HepG2 (cell line): ENCODE measurements around the gene SRI. TPM values are rescaled to one million over a fixed set of nuclear protein-coding genes. Genes with fewer than 3 reads are reported as not detected.

Source experiments
- ATAC-seq: fragments of 200-7000 bp; cut with Tn5 transposase; 3 replicates; pipeline ENCODE4 v1.9.1; 2020; ENCODE audit warnings: mild to moderate bottlenecking, moderate library complexity
- BruUV-seq: library from RNA; stranded (reverse); fragments of 400-500 nt; replicated peaks from 2 replicates; lab custom pipeline; 2021; lab: Mats Ljungman, UMichigan
- CTCF ChIA-PET: fragments of 300-600 bp; formaldehyde crosslinking; extraction: SDS; loops from one replicate; lab custom pipeline; 2021; ENCODE audit warnings: low total read pairs, inconsistent platforms, low intra/inter-chr PET ratio; lab: Yijun Ruan, JAX
- POLR2A ChIA-PET: fragments of 350-600 bp; sonication (Branson Sonifier 250); formaldehyde crosslinking; loops from one replicate; lab custom pipeline; 2020; ENCODE audit warnings: antibody characterized with exemption, inconsistent platforms; lab: Yijun Ruan, JAX
- DNase-seq: peaks from one replicate; pipeline ENCODE4 v3.0.0-alpha.2; 2015; ENCODE audit warnings: low spot score
- FAIRE-seq: peaks from 3 replicates; lab custom pipeline; 2011; peaks lifted over from hg19 to GRCh38; lab: Jason Lieb, UNC
- H2AFZ ChIP-seq: one replicate; pipeline ENCODE4 v1.6.1; 2011; ENCODE audit warnings: low read length, inconsistent platforms
- H3K27ac ChIP-seq: fragments of 300-600 bp; 3 replicates; pipeline ENCODE4 v1.8.0; 2011; ENCODE audit warnings: mixed run types, mild to moderate bottlenecking, mixed read lengths, low read length, inconsistent platforms; ENCODE audit not compliant: insufficient read depth; ENCODE audit errors: extremely low read length
- H3K27me3 ChIP-seq, 2 experiments: fragments of 200-600 bp in 1 of 2; 2 replicates in 1 of 2; 3 replicates in 1 of 2; pipeline versions ENCODE4 v1.6.0 to v1.8.0; 2011; ENCODE audit warnings: low read length in 2 of 2, mild to moderate bottlenecking in 2 of 2, moderate library complexity in 2 of 2, inconsistent platforms in 1 of 2; ENCODE audit not compliant: insufficient read depth in 2 of 2, control insufficient read depth in 1 of 2
- H3K36me3 ChIP-seq, 2 experiments: fragments of 200-600 bp in 1 of 2; replicated peaks in 1 of 2; 2 replicates in 1 of 2; 3 replicates in 1 of 2; pipeline versions ENCODE4 v1.5.1 to v1.8.0; 2011; ENCODE audit warnings: low read length in 2 of 2, inconsistent platforms in 1 of 2; ENCODE audit not compliant: insufficient read depth in 2 of 2, control insufficient read depth in 1 of 2
- H3K4me1 ChIP-seq: 2 replicates; pipeline ENCODE4 v1.5.1; 2012; ENCODE audit warnings: low read length, inconsistent platforms; ENCODE audit not compliant: insufficient read depth
- H3K4me2 ChIP-seq: 2 replicates; pipeline ENCODE4 v1.6.0; 2011; ENCODE audit warnings: low read depth, low read length, inconsistent platforms
- H3K4me3 ChIP-seq, 3 experiments: fragments of 200-600 bp in 1 of 3; sonication (generic), shearing (Covaris generic) in 1 of 3; replicated peaks in 1 of 3; 2 replicates each; pipeline ENCODE4 v1.5.1; 2011 to 2016; ENCODE audit warnings: low read length in 3 of 3, inconsistent platforms in 2 of 3, low read depth in 2 of 3, mild to moderate bottlenecking in 2 of 3, control low read depth in 1 of 3, mixed read lengths in 1 of 3; ENCODE audit not compliant: insufficient read depth in 1 of 3
- H3K79me2 ChIP-seq: one replicate; pipeline ENCODE4 v1.6.1; 2011; ENCODE audit warnings: low read length, inconsistent platforms; ENCODE audit not compliant: insufficient read depth
- H3K9ac ChIP-seq: 2 replicates; pipeline ENCODE4 v1.6.0; 2011; ENCODE audit warnings: mild to moderate bottlenecking, low read depth, low read length, inconsistent platforms; ENCODE audit not compliant: insufficient read depth
- H3K9me3 ChIP-seq: 2 replicates; pipeline ENCODE4 v1.5.1; 2012; ENCODE audit warnings: mild to moderate bottlenecking, low read length
- H4K20me1 ChIP-seq: 2 replicates; pipeline ENCODE4 v1.6.0; 2011; ENCODE audit warnings: inconsistent platforms, mild to moderate bottlenecking, low read length, moderate library complexity; ENCODE audit not compliant: insufficient read depth
- DNMT3B ChIP-seq: conservative IDR thresholded peaks from 2 replicates; pipeline ENCODE4 v1.6.1; 2016; ENCODE audit warnings: missing biosample characterization, control low read depth
- GTF3A ChIP-seq: sonication (generic); formaldehyde crosslinking; conservative IDR thresholded peaks from 2 replicates; pipeline ENCODE4 v1.4.0; 2020; ENCODE audit warnings: mild to moderate bottlenecking, missing genetic modification reagents
- KDM4B ChIP-seq: sonication (generic); formaldehyde crosslinking; IDR thresholded peaks from 2 replicates; pipeline ENCODE4 v1.4.0; 2020; ENCODE audit warnings: missing genetic modification reagents
- KLF15 ChIP-seq: sonication (generic); formaldehyde crosslinking; IDR thresholded peaks from 2 replicates; pipeline ENCODE4 v1.8.1; 2023; ENCODE audit warnings: borderline replicate concordance, mild to moderate bottlenecking, inconsistent platforms, missing genetic modification reagents, mixed read lengths
- LCORL ChIP-seq, 2 experiments: fragments of 450-650 bp in 1 of 2; sonication (generic) in 1 of 2; formaldehyde crosslinking in 1 of 2; IDR thresholded peaks; 2 replicates each; pipeline versions ENCODE4 v1.5.0 to v1.6.1; 2017 to 2020; ENCODE audit warnings: antibody characterized with exemption in 1 of 2, missing genetic modification reagents in 1 of 2
- MTF1 ChIP-seq: sonication (generic); formaldehyde crosslinking; IDR thresholded peaks from 2 replicates; pipeline ENCODE4 v1.5.0; 2020; ENCODE audit warnings: missing genetic modification reagents
- NBN ChIP-seq: fragments of 450-650 bp; conservative IDR thresholded peaks from 2 replicates; pipeline ENCODE4 v1.6.1; 2017
- POGZ ChIP-seq: sonication (generic); formaldehyde crosslinking; IDR thresholded peaks from 2 replicates; pipeline ENCODE4 v1.4.0; 2020; ENCODE audit warnings: mild to moderate bottlenecking, missing genetic modification reagents
- SIX4 ChIP-seq: sonication (generic); formaldehyde crosslinking; IDR thresholded peaks from 2 replicates; pipeline ENCODE4 v1.4.0; 2020; ENCODE audit warnings: missing genetic modification reagents
- SMARCC2 ChIP-seq: fragments of 450-650 bp; IDR thresholded peaks from 2 replicates; pipeline ENCODE4 v1.6.1; 2017; ENCODE audit warnings: antibody characterized with exemption, mild to moderate bottlenecking
- SNAPC2 ChIP-seq: sonication (generic); formaldehyde crosslinking; IDR thresholded peaks from 2 replicates; pipeline ENCODE4 v1.8.1; 2022; ENCODE audit warnings: mild to moderate bottlenecking, missing genetic modification reagents
- YY1 ChIP-seq: IDR thresholded peaks from 2 replicates; pipeline ENCODE4 v1.6.1; 2011; ENCODE audit warnings: low read length, low read depth, moderate library complexity, mild to moderate bottlenecking; ENCODE audit not compliant: insufficient read depth, insufficient replicate concordance
- ZMYM2 ChIP-seq: sonication (generic); formaldehyde crosslinking; IDR thresholded peaks from 2 replicates; pipeline ENCODE4 v1.8.0; 2022; ENCODE audit warnings: mild to moderate bottlenecking, missing genetic modification reagents
- ZNF430 ChIP-seq: sonication (generic); formaldehyde crosslinking; IDR thresholded peaks from 2 replicates; pipeline ENCODE4 v1.9.0; 2021; ENCODE audit warnings: mild to moderate bottlenecking, missing genetic modification reagents
- ZNF570 ChIP-seq: sonication (generic); formaldehyde crosslinking; IDR thresholded peaks from 2 replicates; pipeline ENCODE4 v1.4.0; 2020; ENCODE audit warnings: mild to moderate bottlenecking, missing genetic modification reagents, borderline replicate concordance
- WGBS: methylation state at CpG from one replicate; pipeline ENCODE4 v1.1.6; 2017; ENCODE audit warnings: low lambda C conversion rate; 5-methylcytosine and 5-hydroxymethylcytosine counted together
- in situ Hi-C: cut with HindIII; loops from 2 replicates; pipeline ENCODE4 v1.10.0; 2017; ENCODE audit warnings: low pct_unique_long_range_greater_than_20kb; ENCODE audit not compliant: extremely low pct_ligation_motif_present
- intact Hi-C: fragments of 100-400 bp; cut with micrococcal nuclease; formaldehyde crosslinking; loops from one replicate; pipeline ENCODE4 v1.10.0; 2022; ENCODE audit not compliant: unreplicated experiment
- polyA plus RNA-seq, 8 experiments: library from polyadenylated mRNA; depleted of rRNA in 3 of 8; stranded (reverse) in 7 of 8; unstranded in 1 of 8; fragments of >200 nt; fragmentation: Illumina TruSeq in 4 of 8; extraction: Trizol in 4 of 8; gene quantifications; 2 replicates each; pipeline versions ENCODE4 v1.2.1 to v1.2.3, GENCODE V29; 2011 to 2016; ENCODE audit warnings: low read depth in 4 of 8, missing spikeins in 1 of 8, mixed read lengths in 1 of 8; ENCODE audit not compliant: insufficient read depth in 1 of 8
- total RNA-seq, 5 experiments: library from RNA; depleted of rRNA; stranded (reverse); fragments of >200 nt; fragmentation: Illumina TruSeq; extraction: Trizol; gene quantifications; 2 replicates each; pipeline ENCODE4 v1.2.3, GENCODE V29; 2016; ENCODE audit warnings: low read depth in 1 of 5
- TF ChIP-seq, protein P1 (sequence below): IDR thresholded peaks from 2 replicates; pipeline ENCODE4 v1.6.1; 2012; ENCODE audit warnings: low read depth, low read length, improper control_type of control experiment
- TF ChIP-seq, protein P2 (sequence below): sonication (generic); formaldehyde crosslinking; IDR thresholded peaks from 2 replicates; pipeline ENCODE4 v1.5.0; 2020; ENCODE audit warnings: mild to moderate bottlenecking, missing genetic modification reagents
- TF ChIP-seq, protein P3 (sequence below): sonication (generic); formaldehyde crosslinking; IDR thresholded peaks from 2 replicates; pipeline ENCODE4 v1.5.0; 2020; ENCODE audit warnings: missing genetic modification reagents

The SRI gene
- total and polyA plus RNA-seq, 2 of the 13 experiments (the other 11 are each of a cell fraction or from before 2014, with no cell fraction given): 0.33 TPM; not detected in 1

DNA sequence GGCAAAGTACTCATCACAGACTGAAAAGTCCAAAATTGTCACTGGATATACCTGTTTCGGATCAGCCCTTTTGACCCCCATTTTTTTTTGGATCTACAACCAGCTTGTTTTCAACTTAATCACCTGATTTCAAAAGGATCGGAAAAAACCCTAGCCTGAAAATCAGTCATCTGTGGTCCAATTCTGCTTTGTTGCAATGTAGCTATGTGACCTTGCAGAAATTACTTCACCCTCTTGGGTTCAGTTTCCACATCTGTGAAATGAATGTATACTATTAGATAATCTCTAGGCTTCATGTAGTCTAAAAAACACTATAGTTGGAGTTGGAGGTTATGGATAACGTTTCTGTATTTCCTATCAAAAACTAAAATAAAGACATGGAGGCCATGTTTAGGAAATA lies 49.7 kb upstream of the SRI start:
- Histone ChIP-seq H2AFZ (no peak overlapping the region), H3K27me3 (no peaks in the 10 kb centered on the region), H3K27ac (no peak overlapping the region), H3K79me2 (no peaks in the 10 kb centered on the region), H3K4me3 (no peak overlapping the region), H3K4me2 (no peak overlapping the region), H3K36me3 (no peaks in the 10 kb centered on the region), H3K9me3 (no peaks in the 10 kb centered on the region), H3K9ac (no peak overlapping the region), H3K4me1 (no peaks in the 10 kb centered on the region), H4K20me1 (no peaks in the 10 kb centered on the region)
- CTCF ChIA-PET: no interaction called here
- intact Hi-C loops (no loop called here), in situ Hi-C loops (no loop called here)
- no peak for FAIRE-seq
- TF ChIP-seq GTF3A (CRISPR knock-in tag) (no peak), LCORL (IDR thresholded peaks at IDR 0.05) (no peak), LCORL (CRISPR knock-in tag; IDR thresholded peaks at IDR 0.05) (no peak), ZNF430 (CRISPR knock-in tag) (no peak), NBN (no peak), SIX4 (CRISPR knock-in tag) (no peak), SNAPC2 (CRISPR knock-in tag) (no peak), SMARCC2 (no peak), KDM4B (CRISPR knock-in tag) (no peak), KLF15 (CRISPR knock-in tag) (no peak), POGZ (no peak), MTF1 (CRISPR knock-in tag) (no peak), ZMYM2 (CRISPR knock-in tag) (no peak), DNMT3B (CRISPR knock-in tag) (no peak), YY1 (no peak), ZNF570 (CRISPR knock-in tag) (no peak)
- TF ChIP-seq, protein P1, sequence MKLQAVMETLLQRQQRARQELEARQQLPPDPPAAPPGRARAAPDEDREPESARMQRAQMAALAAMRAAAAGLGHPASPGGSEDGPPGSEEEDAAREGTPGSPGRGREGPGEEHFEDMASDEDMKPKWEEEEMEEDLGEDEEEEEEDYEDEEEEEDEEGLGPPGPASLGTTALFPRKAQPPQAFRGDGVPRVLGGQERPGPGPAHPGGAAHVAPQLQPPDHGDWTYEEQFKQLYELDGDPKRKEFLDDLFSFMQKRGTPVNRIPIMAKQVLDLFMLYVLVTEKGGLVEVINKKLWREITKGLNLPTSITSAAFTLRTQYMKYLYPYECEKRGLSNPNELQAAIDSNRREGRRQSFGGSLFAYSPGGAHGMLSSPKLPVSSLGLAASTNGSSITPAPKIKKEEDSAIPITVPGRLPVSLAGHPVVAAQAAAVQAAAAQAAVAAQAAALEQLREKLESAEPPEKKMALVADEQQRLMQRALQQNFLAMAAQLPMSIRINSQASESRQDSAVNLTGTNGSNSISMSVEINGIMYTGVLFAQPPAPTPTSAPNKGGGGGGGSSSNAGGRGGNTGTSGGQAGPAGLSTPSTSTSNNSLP: no peak
- TF ChIP-seq, protein P2, sequence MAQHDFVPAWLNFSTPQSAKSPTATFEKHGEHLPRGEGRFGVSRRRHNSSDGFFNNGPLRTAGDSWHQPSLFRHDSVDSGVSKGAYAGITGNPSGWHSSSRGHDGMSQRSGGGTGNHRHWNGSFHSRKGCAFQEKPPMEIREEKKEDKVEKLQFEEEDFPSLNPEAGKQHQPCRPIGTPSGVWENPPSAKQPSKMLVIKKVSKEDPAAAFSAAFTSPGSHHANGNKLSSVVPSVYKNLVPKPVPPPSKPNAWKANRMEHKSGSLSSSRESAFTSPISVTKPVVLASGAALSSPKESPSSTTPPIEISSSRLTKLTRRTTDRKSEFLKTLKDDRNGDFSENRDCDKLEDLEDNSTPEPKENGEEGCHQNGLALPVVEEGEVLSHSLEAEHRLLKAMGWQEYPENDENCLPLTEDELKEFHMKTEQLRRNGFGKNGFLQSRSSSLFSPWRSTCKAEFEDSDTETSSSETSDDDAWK (CRISPR knock-in tag): no peak
- TF ChIP-seq, protein P3, sequence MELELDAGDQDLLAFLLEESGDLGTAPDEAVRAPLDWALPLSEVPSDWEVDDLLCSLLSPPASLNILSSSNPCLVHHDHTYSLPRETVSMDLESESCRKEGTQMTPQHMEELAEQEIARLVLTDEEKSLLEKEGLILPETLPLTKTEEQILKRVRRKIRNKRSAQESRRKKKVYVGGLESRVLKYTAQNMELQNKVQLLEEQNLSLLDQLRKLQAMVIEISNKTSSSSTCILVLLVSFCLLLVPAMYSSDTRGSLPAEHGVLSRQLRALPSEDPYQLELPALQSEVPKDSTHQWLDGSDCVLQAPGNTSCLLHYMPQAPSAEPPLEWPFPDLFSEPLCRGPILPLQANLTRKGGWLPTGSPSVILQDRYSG: no peak
- POLR2A ChIA-PET: no interaction called here
- BruUV-seq: no TSS peak
- no peak for DNase-seq
- 12% methylated on average over 3 of the region's 3 CpGs for whole genome bisulfite sequencing
- no peak for ATAC-seq
